ENCODE data around the gene TRIM10.

The TRIM10 gene, protein sequence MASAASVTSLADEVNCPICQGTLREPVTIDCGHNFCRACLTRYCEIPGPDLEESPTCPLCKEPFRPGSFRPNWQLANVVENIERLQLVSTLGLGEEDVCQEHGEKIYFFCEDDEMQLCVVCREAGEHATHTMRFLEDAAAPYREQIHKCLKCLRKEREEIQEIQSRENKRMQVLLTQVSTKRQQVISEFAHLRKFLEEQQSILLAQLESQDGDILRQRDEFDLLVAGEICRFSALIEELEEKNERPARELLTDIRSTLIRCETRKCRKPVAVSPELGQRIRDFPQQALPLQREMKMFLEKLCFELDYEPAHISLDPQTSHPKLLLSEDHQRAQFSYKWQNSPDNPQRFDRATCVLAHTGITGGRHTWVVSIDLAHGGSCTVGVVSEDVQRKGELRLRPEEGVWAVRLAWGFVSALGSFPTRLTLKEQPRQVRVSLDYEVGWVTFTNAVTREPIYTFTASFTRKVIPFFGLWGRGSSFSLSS

DNA sequence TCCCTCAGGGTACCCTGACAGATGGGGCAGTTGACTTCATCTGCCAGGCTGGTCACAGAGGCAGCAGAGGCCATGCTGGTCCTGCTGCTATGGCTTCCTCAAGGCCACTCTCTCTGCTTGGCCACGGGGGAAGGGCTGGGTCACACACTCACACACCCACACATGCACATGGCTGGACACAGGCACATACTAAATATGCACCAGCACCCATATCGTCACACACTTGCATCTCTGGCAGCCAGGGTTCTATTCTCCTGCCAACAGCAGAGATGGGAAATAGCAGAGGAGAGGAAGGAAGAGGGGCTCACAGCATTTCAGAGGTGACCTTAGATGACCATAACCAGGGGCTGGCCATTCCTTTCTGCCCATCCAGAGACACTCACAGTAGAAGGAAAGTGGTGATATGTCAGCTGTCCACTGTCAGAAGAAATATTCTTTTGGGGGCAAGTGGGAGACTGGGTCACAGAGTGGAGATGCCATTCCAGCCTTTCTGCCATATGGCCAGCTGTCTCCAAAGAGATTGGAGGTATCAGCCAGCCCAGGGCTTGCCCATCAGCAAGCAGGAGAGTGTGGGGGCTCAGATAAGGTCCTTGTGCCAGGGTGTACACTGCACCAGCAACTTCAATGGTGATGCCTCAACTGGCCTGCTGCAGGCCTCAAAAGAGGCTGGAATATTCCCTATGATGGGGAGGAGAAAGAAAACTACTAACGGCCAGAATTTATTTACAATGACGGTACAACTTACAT, at the start of gene TRIM10:
TRIM10 (minus strand) TSS at position 427 of the 747 bp plus-strand sequence; CDS start at position 74, 353 bp downstream.
- no peak for DNase-seq

DNA sequence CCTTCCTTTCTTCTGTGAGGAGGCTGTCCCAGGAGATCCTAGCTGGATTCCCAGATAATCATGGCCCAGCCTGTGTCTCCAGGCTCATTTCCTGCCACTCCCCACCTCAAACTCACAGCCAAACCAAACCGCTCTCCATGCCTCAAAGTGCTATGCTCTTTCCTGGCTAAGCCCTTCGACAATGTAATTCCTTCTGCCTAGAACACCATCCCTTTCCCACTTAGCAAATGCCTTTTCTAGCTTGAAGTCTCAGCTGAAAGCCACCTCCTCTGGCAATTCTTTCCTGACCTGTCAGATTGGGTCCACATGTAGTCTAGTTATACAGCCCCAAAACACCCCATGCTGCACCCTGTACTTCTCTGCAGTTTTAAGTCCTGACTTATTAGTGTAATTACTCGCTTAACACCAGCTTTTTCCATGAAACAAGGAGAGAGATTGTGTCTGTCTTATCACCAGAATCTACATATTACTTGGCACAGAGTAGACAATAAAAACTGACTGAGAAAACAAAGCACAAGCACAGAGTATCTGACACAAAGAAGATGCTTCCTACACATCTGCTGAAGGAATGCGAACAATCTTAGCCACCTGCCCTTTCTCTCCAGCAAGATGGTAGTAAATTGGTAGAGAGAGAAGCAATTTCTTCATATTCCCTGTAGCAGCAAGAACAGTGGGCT, 46.7 kb upstream of the TRIM10 start:
- no peak for DNase-seq

DNA sequence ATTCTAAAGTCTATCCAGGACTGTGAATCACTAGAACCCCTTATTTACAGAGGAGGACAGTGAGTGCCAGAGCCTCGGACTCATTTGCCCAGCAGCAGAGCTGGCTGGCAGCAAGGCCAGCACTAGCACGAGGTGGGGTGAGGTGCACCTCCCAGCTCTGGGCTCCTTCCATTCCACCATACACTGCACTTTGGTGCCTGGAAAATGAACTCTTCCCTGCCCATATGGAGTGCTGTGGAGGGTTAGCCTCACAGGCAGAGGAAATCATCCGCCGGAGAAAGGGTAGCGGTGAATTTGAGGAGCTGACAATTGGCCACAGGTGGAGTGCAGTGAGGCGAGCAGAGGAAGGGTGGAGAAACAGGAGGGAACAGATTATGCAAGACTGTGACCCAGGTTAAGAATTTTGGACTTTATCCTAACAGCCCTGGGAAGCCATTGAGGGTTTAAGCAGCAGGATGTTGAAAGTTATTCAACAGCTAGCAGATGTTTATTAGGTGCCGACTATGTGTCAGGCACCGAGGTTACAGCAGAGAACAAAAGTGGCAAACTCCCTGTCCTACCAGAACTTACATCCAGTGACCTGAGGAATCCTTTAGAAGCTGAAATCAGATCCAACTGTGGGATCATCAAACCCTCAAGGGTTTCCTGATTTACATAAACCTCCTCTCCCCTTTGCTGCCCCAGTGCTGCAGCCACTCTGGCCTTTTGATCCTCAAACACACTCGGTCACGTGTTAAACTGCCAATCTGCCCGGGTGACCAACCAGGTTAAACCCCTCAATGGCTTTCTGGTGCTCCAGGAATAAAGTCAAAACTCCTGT, 46.0 kb upstream of the TRIM10 start:
- no peak for DNase-seq

DNA sequence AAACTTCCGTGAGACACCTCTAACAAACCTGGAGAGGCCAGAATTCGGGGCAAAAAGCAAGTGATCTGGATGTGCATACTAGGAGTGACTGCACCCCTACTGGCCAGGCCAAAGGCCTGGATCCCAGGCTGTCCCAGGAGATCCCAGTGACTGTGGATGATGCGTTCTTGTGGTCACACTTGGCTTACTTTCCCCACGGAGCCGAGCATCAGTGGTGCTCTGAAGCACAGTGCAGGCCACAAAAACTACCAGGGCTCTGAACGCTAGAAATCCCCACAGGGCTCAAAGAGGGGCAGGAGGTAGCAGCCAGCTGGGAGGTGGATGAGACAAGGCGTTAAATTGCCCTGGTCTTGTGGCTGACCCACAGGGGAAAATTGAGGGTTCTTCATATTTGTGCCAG, 45.1 kb upstream of the TRIM10 start:
- no peak for DNase-seq

DNA sequence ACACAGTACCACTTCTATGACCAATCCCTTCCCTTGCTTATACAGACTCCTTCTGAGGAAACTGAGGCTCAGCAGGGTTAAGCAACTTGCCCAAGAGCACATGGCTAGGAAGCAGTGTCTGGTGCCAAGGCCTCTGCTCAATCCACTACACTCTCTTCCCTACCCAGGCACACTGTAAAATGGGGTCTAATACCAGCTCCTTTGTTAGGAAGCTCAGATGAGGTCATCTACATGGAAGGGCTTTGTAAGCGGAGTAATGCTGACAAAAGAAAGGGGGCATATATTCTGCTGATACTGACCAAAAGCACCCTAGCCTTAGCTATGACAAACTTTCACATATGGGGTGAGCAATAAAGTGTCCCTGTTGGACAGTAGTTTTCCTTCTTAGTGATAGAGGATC, 43.1 kb upstream of the TRIM10 start:
- no peak for DNase-seq

DNA sequence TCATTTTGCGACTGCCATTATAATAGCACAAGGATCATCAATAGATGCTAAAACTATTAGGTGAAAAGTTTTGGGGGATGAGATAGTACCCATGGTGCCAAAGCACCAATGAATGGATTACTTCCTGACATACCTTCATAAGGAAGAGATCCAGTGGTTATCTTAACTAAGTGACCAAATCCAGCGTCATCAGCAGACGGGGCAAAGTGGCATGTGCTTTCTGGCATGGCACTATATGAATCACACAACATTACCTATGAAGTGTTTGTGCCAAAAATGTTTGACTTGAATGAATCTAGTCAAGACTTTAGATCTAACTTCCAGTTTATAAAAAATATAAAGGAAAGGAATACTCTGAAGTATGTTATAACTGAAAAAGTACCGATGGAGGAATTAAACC, 41.4 kb upstream of the TRIM10 start:
- no peak for DNase-seq

DNA sequence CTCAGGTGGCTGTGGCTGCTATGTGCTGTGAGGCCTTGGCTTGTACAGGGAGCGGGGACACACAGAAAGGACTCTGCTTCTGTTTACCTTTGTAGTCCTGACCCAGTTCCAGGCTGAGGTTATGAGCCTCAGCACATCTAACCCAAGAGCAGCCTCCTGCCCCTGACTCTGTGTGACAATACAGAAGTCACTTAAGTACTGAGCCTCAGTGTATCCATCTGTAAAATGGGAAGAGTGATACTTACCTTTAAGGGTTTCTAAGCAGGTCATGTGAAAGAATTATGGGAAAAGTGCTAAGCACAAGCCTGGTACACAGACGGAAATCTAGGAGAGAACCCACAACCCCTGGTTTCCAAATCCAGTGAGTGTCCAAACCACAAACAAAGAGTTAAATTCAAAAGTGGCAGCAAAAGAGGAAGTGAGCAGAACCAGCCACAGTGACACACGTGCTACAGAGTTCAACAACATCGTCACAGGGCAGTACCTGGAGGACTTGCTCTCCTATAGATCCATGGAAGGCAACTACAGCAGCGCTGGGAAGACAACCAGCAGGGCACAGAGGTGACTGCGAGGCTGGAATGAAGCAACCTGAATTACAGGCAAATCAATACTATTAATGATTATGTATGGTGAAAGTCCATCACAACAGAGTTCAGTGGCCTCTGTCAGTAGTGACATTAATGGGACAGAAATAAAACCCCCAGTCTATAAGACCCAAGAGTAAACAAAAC, 39.7 kb upstream of the TRIM10 start:
- DNase-seq = no peak

DNA sequence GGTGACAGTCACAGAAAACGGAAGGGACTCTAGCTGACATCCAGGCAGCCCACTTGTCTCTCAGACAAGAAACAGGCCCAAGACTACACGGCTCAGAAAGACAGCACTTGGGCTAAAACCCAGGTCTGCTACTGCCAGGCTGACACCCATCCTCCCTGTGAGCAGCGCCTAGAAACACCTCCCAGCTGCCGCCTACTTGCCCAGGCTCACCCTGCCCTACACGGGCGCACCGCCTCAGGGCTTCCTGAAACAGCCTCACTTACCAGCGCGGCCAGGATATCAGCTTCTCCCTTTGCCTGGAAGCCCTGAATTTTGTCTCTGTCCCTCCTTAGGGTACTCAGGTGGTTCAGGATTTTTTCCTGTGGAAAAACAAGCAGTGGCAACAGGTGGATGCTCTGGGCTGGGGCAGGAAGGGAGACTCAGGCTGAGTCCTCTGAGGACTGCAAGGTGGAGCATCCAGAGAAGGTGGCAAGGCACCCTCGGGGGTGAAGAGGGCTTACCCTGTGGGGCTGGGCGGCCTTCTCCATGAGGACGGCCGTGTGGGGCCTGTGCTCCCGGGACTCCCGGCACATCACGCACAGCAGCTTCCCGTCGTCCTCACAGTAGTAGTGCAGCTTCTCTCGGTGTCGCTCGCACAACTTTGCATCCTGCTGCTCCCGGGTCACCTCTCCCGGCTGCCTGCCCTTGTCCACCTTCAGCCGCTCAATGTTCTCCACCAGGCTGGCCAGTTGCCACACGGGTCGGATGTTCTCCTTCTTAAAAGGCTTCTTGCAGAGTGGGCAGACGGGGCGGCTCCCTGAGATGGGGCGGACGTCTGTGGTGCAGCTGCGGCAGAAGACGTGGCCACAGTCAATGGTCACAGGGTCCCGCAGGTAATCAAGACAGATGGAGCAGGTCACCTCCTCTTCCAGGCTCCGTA, 37.4 kb upstream of the TRIM10 start:
- no peak for DNase-seq

DNA sequence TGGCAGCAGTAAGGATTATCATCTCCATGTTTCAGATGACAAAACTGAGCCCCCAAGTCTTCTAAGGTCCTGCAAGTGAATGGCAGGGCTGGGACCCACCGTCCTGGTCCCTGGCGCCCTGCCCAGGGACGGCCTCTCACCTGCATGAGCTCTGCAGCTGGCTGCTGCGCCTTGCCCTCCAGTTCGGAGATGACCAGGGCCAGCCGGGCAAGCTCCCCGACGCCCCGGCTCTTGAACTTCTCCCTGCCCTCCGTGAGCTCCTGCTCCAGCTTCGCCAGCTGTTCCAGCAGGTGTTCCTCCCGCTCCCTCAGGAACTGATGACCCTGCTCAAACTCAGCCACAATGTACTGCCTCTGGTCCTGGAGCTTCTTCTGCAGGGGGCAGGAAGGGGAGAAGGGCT, 35.4 kb upstream of the TRIM10 start:
- DNase-seq = no peak

DNA sequence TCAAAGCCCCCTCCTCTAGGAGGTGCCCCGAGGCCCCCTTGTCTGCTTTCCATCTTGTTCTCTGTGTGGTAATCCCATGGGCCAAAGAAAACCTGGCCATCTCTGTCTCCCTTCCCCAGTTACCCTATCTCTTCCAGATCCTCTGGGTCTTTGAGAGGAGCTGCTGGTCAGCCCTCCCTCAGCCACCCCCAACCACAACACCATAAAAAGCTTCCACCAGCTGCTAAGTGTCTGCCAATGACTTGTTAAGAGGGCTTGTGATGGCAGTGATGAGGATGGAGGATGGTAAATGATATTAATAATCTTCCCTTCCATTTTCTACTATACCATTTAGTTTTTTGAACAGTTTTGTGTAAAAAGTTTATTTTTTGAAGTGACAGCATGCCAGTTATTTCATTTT, 34.9 kb upstream of the TRIM10 start:
- no peak for DNase-seq

DNA sequence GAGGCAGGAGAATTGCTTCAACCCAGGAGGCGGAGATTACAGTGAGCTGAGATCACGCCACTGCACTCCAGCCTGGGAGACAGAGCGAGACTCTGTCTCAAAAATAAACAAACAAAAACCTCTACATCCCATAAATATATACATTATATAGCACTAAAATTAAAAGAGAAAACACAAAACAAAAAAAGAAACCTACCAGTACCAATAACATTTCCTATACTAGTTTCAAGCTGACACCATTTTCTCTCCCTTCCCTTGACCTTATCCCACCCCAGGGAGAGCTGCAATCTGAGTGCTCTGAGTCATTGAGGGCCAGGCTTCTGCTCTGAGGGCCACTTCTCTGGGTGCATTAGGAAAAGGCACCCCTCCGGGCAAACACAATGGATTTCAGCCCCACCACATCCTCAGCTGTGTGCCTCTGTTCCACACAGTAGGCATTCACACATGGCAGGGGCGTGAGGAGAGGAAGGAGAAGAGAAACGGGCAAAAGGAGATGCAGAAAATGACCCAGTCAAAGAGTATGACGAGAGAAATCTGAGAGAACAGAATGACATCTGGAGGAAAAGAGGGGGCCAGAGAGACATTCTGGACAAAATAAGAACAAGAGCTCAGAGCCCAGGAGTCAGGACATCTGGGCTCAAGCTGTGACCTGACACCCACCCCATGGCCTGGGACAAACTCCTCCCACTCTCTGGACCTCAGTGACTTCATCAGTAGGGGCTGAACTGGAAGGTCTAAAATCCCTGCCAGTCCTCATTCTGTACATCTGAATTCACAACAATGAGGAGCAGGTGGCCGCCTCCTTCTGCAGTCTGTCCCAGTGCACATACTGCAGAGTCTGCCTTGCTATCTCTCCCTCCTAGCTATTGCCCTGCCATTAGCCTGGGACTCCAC, 34.0 kb upstream of the TRIM10 start:
- DNase-seq = no peak

DNA sequence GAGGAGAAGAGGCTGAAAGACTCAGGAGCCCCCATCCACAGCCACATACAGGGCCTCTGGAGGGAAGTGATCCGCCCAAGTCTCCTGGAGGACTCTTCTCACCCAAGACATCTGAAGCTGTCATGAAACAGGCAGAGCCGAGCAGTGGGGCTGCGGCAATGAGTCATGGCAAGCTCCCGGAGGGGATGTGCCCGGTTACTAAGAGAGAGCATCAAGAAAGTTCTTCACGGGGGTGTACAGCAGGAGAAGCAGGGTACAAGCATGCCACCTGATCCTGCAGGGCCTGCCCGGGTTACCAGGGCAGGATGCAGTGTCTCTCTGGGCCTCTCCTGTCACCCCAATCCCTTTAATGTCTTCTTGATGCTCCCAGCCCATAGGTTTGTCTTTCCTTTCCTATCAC, 31.1 kb upstream of the TRIM10 start:
- no peak for DNase-seq

DNA sequence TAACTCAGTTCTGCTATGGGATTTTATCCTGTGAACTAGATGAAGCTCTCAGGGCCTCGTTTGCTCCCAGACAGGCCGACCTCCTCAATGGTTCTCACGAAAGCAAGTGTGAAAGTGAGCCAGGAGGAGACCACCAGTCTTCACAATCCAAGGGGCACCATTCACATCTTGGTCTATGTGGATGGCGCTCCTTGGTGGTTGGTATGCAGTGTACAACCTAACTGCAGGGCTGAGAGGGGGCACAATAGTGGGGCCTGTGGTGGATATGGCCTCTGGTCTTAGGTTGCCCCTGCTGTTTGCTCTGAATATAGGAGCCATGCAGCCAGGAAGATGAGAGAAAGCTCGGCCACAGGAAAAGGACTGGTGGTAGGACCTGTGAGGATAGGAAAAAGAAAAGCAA, 27.5 kb upstream of the TRIM10 start:
- DNase-seq = no peak

DNA sequence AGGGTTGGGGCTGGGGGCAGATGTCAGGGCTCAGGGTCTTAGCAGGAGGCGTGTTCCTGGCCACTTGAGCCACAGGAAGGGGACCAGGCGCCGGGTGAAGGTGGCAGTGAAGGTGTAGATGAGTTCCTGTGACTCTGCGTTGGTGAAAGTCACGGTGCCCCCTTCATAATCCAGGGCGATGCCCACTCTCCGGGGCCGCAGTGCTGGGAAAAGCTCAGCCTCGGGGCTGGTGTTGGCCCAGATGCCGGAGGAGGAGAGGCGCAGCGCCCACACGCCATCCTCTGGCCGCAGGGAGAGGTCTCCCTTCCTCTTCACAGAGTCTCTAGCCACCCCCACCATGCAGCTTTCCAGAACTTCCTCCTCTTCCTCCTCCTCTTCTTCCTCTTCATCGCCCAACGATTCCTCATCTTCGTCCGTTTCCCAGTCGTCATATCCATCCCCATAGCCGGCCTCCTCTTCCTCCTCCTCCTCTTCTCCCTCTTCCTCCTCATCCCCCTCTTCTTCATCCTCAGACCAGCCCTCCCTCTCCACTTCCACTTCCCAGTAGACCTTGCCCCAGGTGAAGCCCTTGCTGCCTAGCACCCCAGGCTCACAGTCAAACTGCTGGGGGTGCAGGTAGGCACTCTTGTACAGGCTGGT, 25.0 kb upstream of the TRIM10 start:
- DNase-seq = no peak

DNA sequence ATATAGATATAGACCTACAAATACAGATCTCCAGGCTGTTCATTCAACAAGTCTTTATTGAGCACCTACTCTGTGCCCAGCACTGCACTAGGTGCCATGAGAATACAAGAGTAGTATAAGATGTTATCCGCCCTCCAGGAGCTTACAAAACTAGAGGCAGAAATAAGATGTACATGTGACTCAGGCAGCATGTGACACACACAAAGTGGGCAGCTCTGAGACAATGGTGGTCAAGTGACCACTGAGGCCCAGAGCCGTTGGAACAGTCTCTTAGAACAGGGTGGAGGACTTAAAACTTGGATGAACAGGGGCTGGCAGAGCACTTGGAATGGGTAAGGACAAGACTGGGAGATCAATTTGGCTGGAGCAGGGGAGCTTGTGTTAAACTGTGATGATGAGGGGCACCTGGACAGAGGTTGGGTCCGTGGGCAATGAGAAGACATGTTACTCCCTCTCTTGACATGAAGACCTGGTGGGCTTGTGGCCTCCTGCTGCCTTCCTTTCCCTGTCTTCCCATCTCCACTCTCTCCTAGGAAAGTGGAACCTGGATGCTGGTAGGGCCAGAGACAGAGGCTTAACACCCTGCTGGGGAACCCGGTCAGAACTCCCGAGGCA, 23.5 kb upstream of the TRIM10 start:
- DNase-seq = no peak

DNA sequence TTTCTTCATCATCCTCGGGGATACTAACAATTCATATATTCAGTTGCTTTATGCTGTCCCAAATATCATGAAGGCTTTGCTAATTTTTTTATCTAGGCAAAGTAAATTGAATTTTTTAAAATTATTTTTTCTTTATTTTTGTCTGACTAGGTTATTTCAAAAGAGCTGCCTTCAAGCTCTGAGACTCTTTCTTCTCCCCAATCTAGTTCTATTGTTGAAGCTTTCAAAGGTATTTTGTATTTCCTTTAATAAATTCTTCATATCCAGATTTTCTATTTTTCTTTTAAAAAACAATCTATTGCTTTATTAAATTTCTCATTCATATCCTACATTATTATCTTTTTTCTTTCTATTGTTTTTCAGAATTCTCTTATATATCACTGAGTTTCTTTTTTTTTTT, 19.1 kb upstream of the TRIM10 start:
- DNase-seq = no peak

DNA sequence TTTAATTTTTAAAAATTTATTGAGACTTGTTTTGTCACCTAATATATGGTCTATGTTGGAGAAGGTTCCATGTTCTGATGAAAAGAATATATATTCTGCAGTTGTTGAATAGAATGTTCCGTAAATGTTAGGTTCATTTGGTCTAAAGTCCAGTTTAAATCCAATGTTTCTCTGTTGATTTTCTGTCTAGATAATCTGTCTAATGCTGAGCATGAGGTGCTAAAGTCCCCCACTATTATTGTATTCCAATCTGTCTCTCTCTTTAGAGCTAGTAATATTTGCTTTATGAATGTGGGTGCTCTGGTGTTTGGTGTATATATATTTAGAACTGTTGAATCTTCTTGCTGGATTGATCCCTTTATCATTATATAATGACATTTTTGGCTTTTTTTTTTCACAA, 17.8 kb upstream of the TRIM10 start:
- no peak for DNase-seq

DNA sequence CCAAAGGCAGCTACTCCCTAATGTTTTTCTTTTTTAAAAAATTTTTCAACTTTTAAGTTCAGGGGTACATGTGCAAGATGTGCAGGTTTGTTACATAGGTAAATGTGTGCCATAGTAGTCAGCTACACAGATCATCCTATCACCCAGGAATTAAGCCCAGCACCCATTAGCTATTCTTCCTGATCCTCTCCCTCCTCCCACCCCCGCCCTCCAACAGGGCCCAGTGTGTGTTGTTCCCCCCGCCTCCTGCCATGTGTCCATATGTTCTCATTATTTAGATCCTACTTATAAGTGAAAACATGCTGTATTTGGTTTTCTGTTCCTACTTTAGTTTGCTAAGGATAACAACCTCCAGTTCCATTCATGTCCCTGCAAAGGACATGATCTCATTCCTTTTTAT, 14.8 kb upstream of the TRIM10 start:
- DNase-seq = no peak

DNA sequence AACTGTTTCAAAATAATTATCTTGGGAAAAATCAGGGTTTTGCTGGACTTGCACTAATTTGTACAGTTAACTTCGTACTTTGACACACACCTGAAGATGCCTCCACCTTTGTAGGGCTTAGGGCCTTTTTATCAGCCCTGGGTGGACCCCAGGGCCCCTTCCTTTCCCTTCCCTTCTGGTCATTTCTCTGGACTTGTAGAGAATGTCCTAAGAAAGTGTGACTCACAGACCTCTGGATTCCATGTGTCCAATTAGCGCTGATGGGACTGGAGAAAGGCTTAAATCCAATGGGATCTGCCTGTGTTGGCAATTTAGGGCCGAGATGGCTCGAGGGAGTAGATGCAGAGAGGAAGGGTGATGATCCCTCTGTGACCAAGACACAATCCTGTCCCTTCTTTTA, 11.7 kb upstream of the TRIM10 start:
- no peak for DNase-seq

Measured in CD4-positive, alpha-beta T cell treated with Interleukin-17A for 1 hour (primary cell).